Fibroblast of lung (primary cell): ENCODE results near the gene TRAPPC2L.

Experiments
- EZH2 ChIP-seq: IDR thresholded peaks from 2 replicates; pipeline ENCODE4 v1.5.1; 2012; ENCODE audit warnings: low read length, control low read depth, mild to moderate bottlenecking; ENCODE audit errors: missing control alignments
- TF ChIP-seq, protein P1 (sequence below), 2 donors: IDR thresholded peaks in 1 of 2; conservative IDR thresholded peaks in 1 of 2; 1 replicate in 1 of 2; 2 replicates in 1 of 2; pipeline ENCODE4 v1.5.1; 2011 to 2012; ENCODE audit warnings: low read length in 2 of 2, control low read depth in 1 of 2, inconsistent platforms in 1 of 2, low read depth in 1 of 2, mild to moderate bottlenecking in 1 of 2

DNA sequence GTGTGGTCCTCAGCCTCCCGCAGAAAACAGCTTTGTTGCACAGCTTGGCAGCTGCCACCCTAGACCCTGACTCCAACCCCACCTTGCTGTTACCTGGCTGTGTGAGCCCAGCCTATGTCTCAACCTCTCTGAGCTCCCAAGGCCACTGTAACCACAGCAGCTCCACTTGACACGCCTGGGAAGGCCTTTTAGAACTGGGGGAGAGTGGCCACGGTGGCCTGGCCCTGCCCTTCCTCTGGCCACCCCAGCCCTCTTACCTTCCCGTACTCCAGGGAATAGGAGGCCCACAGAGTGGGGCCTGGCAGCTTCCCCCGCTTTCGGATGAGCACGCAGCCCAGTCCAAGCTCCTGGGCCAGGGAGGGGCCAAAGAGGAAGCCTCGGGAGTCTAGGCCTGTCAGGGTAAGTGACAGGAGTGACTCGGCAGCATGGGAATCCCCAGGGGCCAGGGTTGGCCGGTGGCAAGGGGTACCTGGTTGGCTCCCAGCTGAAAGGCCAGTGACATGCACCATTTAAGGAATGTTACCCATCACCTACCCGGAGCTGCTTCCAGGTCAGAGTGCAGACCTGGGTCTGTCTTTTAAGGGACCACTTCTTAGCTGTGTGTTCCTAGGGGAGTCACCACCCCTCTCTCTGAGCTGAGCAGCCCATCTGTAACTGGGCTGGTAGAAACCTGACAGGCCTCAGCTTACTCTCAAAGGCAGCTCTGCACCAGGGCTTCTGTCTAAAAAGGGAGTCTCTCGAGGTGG is 46.6 kb upstream of the TRAPPC2L start:
- TF ChIP-seq, protein P1, sequence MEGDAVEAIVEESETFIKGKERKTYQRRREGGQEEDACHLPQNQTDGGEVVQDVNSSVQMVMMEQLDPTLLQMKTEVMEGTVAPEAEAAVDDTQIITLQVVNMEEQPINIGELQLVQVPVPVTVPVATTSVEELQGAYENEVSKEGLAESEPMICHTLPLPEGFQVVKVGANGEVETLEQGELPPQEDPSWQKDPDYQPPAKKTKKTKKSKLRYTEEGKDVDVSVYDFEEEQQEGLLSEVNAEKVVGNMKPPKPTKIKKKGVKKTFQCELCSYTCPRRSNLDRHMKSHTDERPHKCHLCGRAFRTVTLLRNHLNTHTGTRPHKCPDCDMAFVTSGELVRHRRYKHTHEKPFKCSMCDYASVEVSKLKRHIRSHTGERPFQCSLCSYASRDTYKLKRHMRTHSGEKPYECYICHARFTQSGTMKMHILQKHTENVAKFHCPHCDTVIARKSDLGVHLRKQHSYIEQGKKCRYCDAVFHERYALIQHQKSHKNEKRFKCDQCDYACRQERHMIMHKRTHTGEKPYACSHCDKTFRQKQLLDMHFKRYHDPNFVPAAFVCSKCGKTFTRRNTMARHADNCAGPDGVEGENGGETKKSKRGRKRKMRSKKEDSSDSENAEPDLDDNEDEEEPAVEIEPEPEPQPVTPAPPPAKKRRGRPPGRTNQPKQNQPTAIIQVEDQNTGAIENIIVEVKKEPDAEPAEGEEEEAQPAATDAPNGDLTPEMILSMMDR (conservative IDR thresholded peaks at IDR 0.05 in 1 of 2, IDR thresholded peaks at IDR 0.05 in 1 of 2; ENCODE audit: low read depth in 1 of 2, low read length in 2 of 2): no peak
- no peak for TF ChIP-seq EZH2
